ENCODE data around the gene HIGD1B. TPM values are rescaled to one million over a fixed set of nuclear protein-coding genes. Genes with fewer than 3 reads are reported as not detected.
A peak's percentile ranks its signal among the peaks of the same experiment; 100 is the strongest.
"Not testable (repeated sequence)": the region's sequence is repeated elsewhere in the genome, so short reads cannot be mapped to it uniquely, and the experiment has no call there.

The HIGD1B gene
- polyA plus RNA-seq (ENCODE audit: insufficient read depth in 1 of 5, insufficient read length in 5 of 5, low replicate concordance in 1 of 5), result 10 to 100 TPM; 13.0 to 21.7 (median 17.7) TPM
- long read RNA-seq, donor 1, transcript HIGD1B-201 (3 exons, 635 nt), result major isoform, 7 of 13 reads
- long read RNA-seq, donor 1, partial matches to known transcripts, result 0 of 13 reads
- long read RNA-seq, donor 1, other reads (novel, unspliced or antisense), result 0 of 13 reads
- long read RNA-seq, donor 2, partial matches to known transcripts, result 0 of 2 reads
- long read RNA-seq, donor 2, other reads (novel, unspliced or antisense), result 0 of 2 reads
- long read RNA-seq, donor 3, transcript HIGD1B-203 (2 exons, 457 nt), result minor isoform, 5 of 14 reads
- long read RNA-seq, donor 3, transcript HIGD1B-201 (3 exons, 635 nt), result major isoform, 8 of 14 reads
- long read RNA-seq, donor 3, partial matches to known transcripts, result 0 of 14 reads
- long read RNA-seq, donor 3, other reads (novel, unspliced or antisense), result 0 of 14 reads
- long read RNA-seq, donor 4, transcript HIGD1B-201 (3 exons, 635 nt), result major isoform, 5 of 6 reads
- long read RNA-seq, donor 4, partial matches to known transcripts, result 0 of 6 reads
- long read RNA-seq, donor 4, other reads (novel, unspliced or antisense), result 0 of 6 reads
- long read RNA-seq, donor 5, transcript HIGD1B-205 (4 exons, 547 nt), result minor isoform, 5 of 13 reads
- long read RNA-seq, donor 5, transcript HIGD1B-201 (3 exons, 635 nt), result major isoform, 6 of 13 reads
- long read RNA-seq, donor 5, partial matches to known transcripts, result 0 of 13 reads
- long read RNA-seq, donor 5, other reads (novel, unspliced or antisense), result 0 of 13 reads
- long read RNA-seq, donor 6, transcript HIGD1B-201 (3 exons, 635 nt), result major isoform, 10 of 11 reads
- long read RNA-seq, donor 6, partial matches to known transcripts, result 0 of 11 reads
- long read RNA-seq, donor 6, other reads (novel, unspliced or antisense), result 0 of 11 reads
- long read RNA-seq, donor 7, transcript HIGD1B-201 (3 exons, 635 nt), result major isoform, 5 of 6 reads
- long read RNA-seq, donor 7, partial matches to known transcripts, result 0 of 6 reads
- long read RNA-seq, donor 7, other reads (novel, unspliced or antisense), result 0 of 6 reads
- long read RNA-seq, donor 8, partial matches to known transcripts, result 0 of 4 reads
- long read RNA-seq, donor 8, other reads (novel, unspliced or antisense), result 0 of 4 reads

- no peak for DNase-seq
Observed at GRCh38 chr17:44847586-44847985, at the start of gene HIGD1B. Gene HIGD1B (plus strand): TSS chr17:44847883. CDS start chr17:44848153, 270 bp downstream.

- no peak for DNase-seq
Observed at GRCh38 chr17:44798356-44798755, 49.3 kb upstream of the HIGD1B start.

DNA sequence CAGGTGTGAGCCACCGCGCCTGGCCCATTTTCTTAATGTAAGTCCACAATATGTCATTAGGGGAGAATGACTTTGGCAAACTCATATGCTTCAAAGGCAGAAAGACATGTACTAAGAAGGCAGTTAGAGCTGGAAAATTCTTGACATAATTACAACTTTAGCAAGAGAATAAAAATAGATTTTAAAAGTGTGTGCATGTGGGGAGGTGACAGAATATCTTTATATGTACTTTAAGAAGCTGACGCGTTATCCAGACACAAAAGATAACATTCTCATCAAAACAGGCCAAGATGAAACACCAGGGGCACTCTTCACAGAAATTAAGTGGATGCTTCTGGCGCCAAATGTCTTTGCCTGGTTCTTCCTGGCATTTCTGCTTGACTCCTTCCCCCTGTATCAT is 45.8 kb upstream of the HIGD1B start:
- DNase-seq, result no peak

GRCh38 chr17:44804302-44805089 is 43.2 kb upstream of the HIGD1B start:
- no peak for DNase-seq

DNA sequence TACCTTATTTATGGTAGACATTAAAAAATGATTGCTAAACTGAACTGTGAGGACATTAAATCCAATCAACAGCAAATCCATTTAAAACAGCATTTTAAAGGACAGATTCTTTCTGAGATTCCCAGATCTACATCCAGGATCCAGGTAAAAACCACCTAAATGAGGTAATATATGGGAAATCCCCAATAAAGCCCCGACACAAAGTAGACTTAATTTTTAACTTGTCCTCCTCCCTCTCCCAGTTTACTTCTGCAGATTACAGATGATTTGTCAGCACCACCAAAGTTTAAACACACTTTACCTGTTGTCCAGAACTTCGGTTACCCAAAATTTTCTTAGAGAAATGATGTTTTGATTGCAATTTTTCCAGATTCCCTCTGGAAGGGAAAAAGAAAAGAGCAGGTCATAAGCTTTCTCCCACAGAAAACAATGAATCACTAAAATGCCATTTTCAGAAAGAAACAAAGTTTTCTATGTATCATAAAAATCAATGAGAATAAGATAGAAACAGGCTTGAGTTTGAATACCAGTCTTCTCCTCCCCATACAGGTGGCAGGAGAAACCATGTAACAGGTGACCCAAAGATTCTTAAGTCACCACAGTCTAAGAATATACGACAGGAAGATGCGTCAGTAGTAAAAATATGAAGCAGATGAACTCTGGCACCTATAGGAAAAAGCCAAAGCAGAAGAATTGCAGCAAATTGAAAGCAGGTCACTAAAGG is 40.4 kb upstream of the HIGD1B start:
- DNase-seq, result no peak

GRCh38 chr17:44807817-44808155 is 39.9 kb upstream of the HIGD1B start:
- DNase-seq, result no peak

DNA sequence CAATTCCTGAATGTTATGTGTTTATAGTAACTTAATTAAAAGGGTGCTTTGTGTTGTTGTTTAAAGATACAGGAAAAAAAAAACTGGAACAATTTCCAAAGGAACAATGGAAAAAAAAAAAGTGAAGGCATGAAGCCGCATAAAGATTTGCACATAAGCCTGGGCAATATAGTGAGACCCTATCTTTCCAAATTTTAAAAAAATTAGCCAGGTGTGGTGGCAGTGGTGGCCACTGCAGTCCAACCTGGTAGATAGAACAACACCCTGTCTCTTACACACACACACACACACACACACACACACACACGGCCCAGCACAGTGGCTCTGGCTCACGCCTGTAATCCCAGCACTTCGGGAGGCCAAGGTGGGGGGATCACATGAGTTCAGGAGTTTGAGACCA is 39.5 kb upstream of the HIGD1B start:
- no peak for DNase-seq

DNA sequence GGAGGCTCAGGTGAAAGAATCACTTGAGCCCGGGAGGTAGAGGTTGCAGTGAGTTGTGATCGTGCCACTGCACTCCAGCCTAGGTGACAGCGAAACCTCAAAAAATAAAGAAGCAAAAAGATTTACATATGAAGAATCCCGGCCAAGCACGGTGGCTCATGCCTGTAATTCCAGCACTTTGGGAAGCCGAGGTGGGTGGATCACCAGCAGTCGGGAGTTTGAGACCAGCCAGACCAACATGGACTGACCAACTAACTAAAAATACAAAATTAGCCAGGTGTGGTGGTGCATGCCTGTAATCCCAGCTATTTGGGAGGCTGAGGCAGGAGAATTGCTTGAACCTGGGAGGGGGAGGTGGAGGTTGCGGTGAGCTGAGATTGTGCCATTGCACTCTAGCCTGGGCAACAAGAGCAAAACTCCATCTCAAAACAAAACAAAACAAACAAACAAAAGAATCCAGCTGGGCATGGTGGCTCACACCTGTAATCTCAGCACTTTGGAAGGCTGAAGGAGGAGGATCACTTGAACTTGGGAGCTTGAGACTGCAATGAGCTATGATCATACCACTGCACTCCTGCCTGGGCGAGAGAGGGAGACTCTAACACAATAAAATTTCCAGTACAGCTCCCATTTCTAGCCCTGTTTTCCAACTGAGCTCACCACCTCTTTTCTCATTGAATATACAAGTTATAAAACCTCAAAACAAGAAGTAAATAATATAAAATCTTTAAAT is 38.9 kb upstream of the HIGD1B start:
- DNase-seq, result not testable (repeated sequence)

- DNase-seq, result peak; percentile 31 to 46
Observed at GRCh38 chr17:44812263-44812662, 35.4 kb upstream of the HIGD1B start.

GRCh38 chr17:44818508-44818907 is 29.2 kb upstream of the HIGD1B start:
- not testable (repeated sequence) for DNase-seq

DNA sequence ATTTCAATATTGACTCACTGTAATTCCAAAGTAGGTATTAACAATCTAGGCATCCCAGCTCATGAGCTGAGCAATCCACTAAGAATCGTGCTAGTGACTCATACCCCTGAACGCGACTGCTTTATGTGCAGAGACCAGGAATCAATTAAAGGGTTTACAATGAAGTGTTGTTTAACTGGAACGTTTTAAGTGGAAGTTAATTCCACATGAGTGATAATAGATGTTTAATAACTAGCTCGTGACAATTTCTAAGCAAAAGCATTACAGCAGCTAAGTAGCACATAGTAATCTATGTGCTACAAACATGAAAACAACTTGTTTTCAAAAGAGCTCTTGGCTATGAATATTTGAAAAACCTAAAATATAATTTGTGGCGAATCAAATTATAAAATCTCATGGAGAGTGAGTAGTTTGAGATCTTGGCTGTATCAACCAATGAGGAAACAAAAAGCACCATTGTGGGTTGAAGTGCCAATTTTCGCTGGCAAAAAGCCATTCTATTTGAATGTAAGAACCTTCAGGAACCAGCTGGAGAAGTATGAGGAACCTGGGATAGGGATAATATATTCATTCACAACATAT is 27.0 kb upstream of the HIGD1B start:
- DNase-seq, result peak; percentile 34 to 35

DNA sequence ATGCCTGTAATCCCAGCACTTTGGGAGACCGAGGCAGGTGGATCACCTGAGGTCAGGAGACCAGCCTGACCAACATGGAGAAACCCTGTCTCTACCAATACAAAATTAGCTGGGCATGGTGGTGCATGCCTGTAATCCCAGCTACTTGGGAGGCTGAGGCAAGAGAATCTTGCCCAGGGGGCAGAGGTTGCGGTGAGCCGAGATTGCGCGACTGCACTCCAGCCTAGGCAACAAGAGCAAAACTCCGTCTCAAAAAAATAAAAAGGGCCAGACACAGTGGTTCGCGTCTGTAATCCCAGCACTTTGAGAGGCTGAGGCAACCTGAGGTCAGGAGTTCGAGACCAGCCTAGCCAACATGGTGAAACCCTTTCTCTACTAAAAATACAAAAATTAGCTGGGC is 22.4 kb upstream of the HIGD1B start:
- DNase-seq, result not testable (repeated sequence)

GRCh38 chr17:44826123-44826790 is 21.4 kb upstream of the HIGD1B start:
- no peak for DNase-seq

DNA sequence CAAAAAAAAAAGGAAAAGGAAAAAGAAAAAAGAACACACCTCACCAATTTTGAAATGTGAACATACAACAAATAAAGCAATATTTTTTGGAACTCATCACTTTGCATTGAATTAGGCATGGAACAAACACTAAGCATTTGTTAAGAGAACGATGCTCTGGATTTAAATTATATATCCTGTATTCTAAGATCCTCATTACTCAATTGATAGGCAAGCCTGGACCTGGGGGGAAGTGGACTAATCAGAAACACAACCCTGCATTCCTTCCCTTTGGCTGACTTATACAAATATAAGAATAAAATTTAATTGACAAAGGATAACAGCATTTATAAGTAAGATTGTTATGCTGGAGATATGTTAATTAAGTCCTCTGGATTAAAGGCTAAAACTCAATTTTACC is 19.8 kb upstream of the HIGD1B start:
- DNase-seq, result no peak

DNA sequence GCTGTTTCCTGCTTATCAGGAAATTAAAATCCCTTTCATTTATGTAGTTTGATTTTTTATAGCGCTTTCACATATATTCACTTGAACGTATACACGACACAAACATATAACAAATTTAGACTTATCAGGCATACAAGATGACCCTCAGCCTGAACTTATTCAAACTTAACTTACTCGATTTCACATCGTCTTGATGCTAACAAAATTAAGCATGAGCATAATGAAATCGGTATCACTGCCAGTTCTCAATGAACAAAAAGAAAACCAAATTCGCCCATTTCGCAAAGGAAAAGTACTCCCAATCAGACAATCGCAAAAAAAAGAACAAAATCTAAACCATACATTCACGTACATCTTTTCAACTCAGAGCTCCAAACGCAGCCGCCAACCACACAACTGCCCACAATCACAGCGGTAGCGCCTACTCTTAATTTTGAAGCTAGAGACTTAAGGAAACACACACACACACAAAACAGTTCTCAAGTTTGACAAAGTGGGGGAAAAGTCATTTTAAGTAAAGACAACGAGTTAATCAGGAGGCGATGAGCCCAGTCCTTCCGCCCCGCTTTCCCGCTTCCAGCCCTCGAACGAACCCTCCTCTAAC is 18.7 kb upstream of the HIGD1B start:
- DNase-seq, result peak; percentile 28 to 37

GRCh38 chr17:44829523-44830358 is 17.9 kb upstream of the HIGD1B start, which contains the start of gene GJC1:
Gene GJC1 (minus strand): TSS chr17:44830287. CDS start chr17:44805817, 24,470 bp downstream.
- DNase-seq, result peak; percentile 65 to 72

Data from right lung (tissue), 10 donors.